Pancreas (tissue), 10 donors: ENCODE measurements around the gene RAMACL. TPM values are rescaled to one million over a fixed set of nuclear protein-coding genes. Genes with fewer than 3 reads are reported as not detected.

ENCODE experiments used
- ATAC-seq, 4 donors: fragments of 200-7000 bp; cut with Tn5 transposase; one replicate each; pipeline versions ENCODE4 v1.8.0 to v1.9.1; 2020; ENCODE audit warnings: mild to moderate bottlenecking in 4 of 4, moderate library complexity in 4 of 4
- DNase-seq, 6 donors: peaks; one replicate each; pipeline ENCODE4 v3.0.0-alpha.2; 2020
- FAIRE-seq: peaks from 2 replicates; lab custom pipeline; 2012; peaks lifted over from hg19 to GRCh38; lab: Jason Lieb, UNC
- H3K27ac ChIP-seq, 4 donors: fragments of 200-600 bp; sonication (generic); 1 replicate in 3 of 4; 2 replicates in 1 of 4; pipeline versions ENCODE4 v1.5.0 to v1.8.0; 2020
- H3K27me3 ChIP-seq, 4 donors: fragments of 200-600 bp; one replicate each; pipeline ENCODE4 v1.8.0; 2021
- H3K36me3 ChIP-seq, 3 donors: fragments of 200-600 bp; sonication (generic) in 1 of 3; one replicate each; pipeline versions ENCODE4 v1.5.0 to v1.8.0; 2020 to 2021
- H3K4me1 ChIP-seq, 3 donors: fragments of 200-600 bp; one replicate each; pipeline ENCODE4 v1.8.0; 2021
- H3K4me3 ChIP-seq, 4 donors: fragments of 200-600 bp; sonication (generic) in 2 of 4; one replicate each; pipeline versions ENCODE4 v1.5.0 to v1.8.0; 2020 to 2021
- H3K9me3 ChIP-seq, 4 donors: fragments of 200-600 bp; one replicate each; pipeline ENCODE4 v1.8.0; 2021
- CTCF ChIP-seq, 4 donors: fragments of 200-600 bp; sonication (generic) in 3 of 4; IDR thresholded peaks; one replicate each; pipeline versions ENCODE4 v1.5.0 to v1.8.0; 2021; ENCODE audit warnings: antibody characterized with exemption in 4 of 4
- WGBS, 2 donors: extraction: QIAGEN DNeasy Blood & Tissue Kit; methylation state at CpG; one replicate each; pipeline ENCODE4 v1.1.7; 2013; 5-methylcytosine and 5-hydroxymethylcytosine counted together
- intact Hi-C, 3 donors: fragments of 100-400 bp; cut with DNase I; formaldehyde crosslinking; loops; one replicate each; pipeline versions ENCODE4 v1.11.1 to v1.14.2; 2022
- polyA plus RNA-seq, 2 donors: library from polyadenylated mRNA; stranded (reverse); fragments of 200-250 nt; gene quantifications; one replicate each; pipeline ENCODE4 v1.2.3, GENCODE V29; 2013
- total RNA-seq, 6 donors: library from RNA; stranded (reverse); fragmentation: NEBNext Ultra II Directional in 4 of 6; extraction: Animal tissue kit (Norgen Biotek cat#: 25700) in 4 of 6; gene quantifications; one replicate each; pipeline versions ENCODE4 v1.2.1 to v1.2.4, GENCODE V29; 2021 to 2023
- donor health status: healthy with polysubstance abuse.
- donor health status: DM: no; HTN: no; CAD: no; lungs with moderate emphysema.
- donor health status: DM: no; HTN: no; CAD: no.
- donor health status: control.
- donor health status: control.
- donor health status: Bipolar disorder and iron deficiency.
- donor health status: DM: yes; HTN: yes; CAD: no.
- donor health status: DM: no; HTN: no; CAD: no.
- donor health status: DM: no; HTN: no; CAD: no.
- donor health status: DM: yes; HTN: yes; CAD: no.

The RAMACL gene
- total and polyA plus RNA-seq, 8 donors, result 0.33 to 3.1 (median 1.0) TPM

- 85 to 88% methylated on average over 9 of the region's 9 CpGs for WGBS, 2 donors
- H3K27ac ChIP-seq, result no peak overlapping the region
- DNase-seq (no peak), FAIRE-seq (no peak), ATAC-seq (no peak)
- no peak for TF ChIP-seq CTCF (IDR thresholded peaks at IDR 0.05)
- intact Hi-C loops, result no loop called here
- no peaks in the 10 kb centered on the region for H3K36me3 ChIP-seq
- no peaks in the 10 kb centered on the region for H3K9me3 ChIP-seq
- no peak overlapping the region for H3K4me3 ChIP-seq
- no peaks in the 10 kb centered on the region for H3K27me3 ChIP-seq
- H3K4me1 ChIP-seq, result no peaks in the 10 kb centered on the region
Observed at GRCh38 chr6:166543603-166544295, 42.7 kb downstream of the RAMACL start.

- intact Hi-C loops, result no loop called here
- no peak for TF ChIP-seq CTCF (IDR thresholded peaks at IDR 0.05)
- H3K4me1 ChIP-seq, result no peaks in the 10 kb centered on the region
- H3K36me3 ChIP-seq, result no peaks in the 10 kb centered on the region
- H3K4me3 ChIP-seq, result no peak overlapping the region
- ATAC-seq (peak; percentile 70 to 89 (median 74)), FAIRE-seq (no peak), DNase-seq (peak in 2 of 6 donors; percentile 28 to 44)
- H3K27me3 ChIP-seq, result no peaks in the 10 kb centered on the region
- H3K9me3 ChIP-seq, result no peaks in the 10 kb centered on the region
- 63 to 64% methylated on average over 4 of the region's 4 CpGs for WGBS, 2 donors
- no peak overlapping the region for H3K27ac ChIP-seq
Observed at GRCh38 chr6:166542580-166542912, 43.9 kb downstream of the RAMACL start.

- ATAC-seq (peak in 2 of 4 donors; percentile 42 to 43), FAIRE-seq (no peak), DNase-seq (no peak)
- no peak overlapping the region for H3K4me3 ChIP-seq
- no peak for TF ChIP-seq CTCF (IDR thresholded peaks at IDR 0.05)
- no peaks in the 10 kb centered on the region for H3K36me3 ChIP-seq
- intact Hi-C loops, result no loop called here
- H3K27me3 ChIP-seq, result no peaks in the 10 kb centered on the region
- H3K27ac ChIP-seq, result no peak overlapping the region
- WGBS, 2 donors, result 76 to 77% methylated on average over 12 of the region's 12 CpGs
- no peaks in the 10 kb centered on the region for H3K4me1 ChIP-seq
- H3K9me3 ChIP-seq, result no peaks in the 10 kb centered on the region
Observed at GRCh38 chr6:166541876-166542579, 44.5 kb downstream of the RAMACL start.

GRCh38 chr6:166541366-166541765 lies 45.1 kb downstream of the RAMACL start:
- FAIRE-seq, result no peak
- intact Hi-C loops, result no loop called here
- TF ChIP-seq CTCF (IDR thresholded peaks at IDR 0.05), result no peak
- no peak for ATAC-seq
- H3K9me3 ChIP-seq, result no peaks in the 10 kb centered on the region
- no peaks in the 10 kb centered on the region for H3K27me3 ChIP-seq
- H3K36me3 ChIP-seq, result no peaks in the 10 kb centered on the region
- WGBS, 2 donors, result 89 to 90% methylated on average over 12 of the region's 12 CpGs
- DNase-seq, result no peak
- no peak overlapping the region for H3K27ac ChIP-seq
- no peaks in the 10 kb centered on the region for H3K4me1 ChIP-seq
- no peak overlapping the region for H3K4me3 ChIP-seq
